H1 (cell line): Measurements from ENCODE around the gene SLC7A9. TPM values are rescaled to one million over a fixed set of nuclear protein-coding genes. Genes with fewer than 3 reads are reported as not detected.

Experiments used
- CTCF ChIA-PET: fragments of 300-600 bp; sonication (Branson Sonifier 250); formaldehyde crosslinking; loops from one replicate; lab custom pipeline; 2021; ENCODE audit not compliant: partially characterized antibody; lab: Charles Lee
- POLR2A ChIA-PET: fragments of 300-600 bp; sonication (Branson Sonifier 250); formaldehyde crosslinking; loops from one replicate; lab custom pipeline; 2021; ENCODE audit warnings: inconsistent platforms; ENCODE audit not compliant: partially characterized antibody; lab: Charles Lee
- DNase-seq, 2 experiments: peaks; one replicate each; pipeline versions ENCODE4 v3.0.0 to v3.0.0-alpha.2; 2010 to 2022; ENCODE audit warnings: low spot score in 2 of 2, low read depth in 1 of 2, mixed read lengths in 1 of 2
- FAIRE-seq: peaks from 2 replicates; lab custom pipeline; 2011; peaks lifted over from hg19 to GRCh38; lab: Jason Lieb, UNC
- H2AFZ ChIP-seq: 2 replicates; pipeline ENCODE4 v1.8.1; 2012; ENCODE audit warnings: low read length, inconsistent platforms
- H2AK5ac ChIP-seq: 2 replicates; pipeline ENCODE4 v1.6.1; 2013; ENCODE audit warnings: low read depth, low read length
- H2BK120ac ChIP-seq: replicated peaks from 2 replicates; pipeline ENCODE3; 2013; ENCODE audit warnings: low read depth, low read length, inconsistent platforms
- H2BK12ac ChIP-seq: 2 replicates; pipeline ENCODE4 v1.6.1; 2013; ENCODE audit warnings: low read depth, low read length
- H2BK15ac ChIP-seq: 2 replicates; pipeline ENCODE4 v1.6.1; 2013; ENCODE audit warnings: low read length
- H2BK20ac ChIP-seq: 2 replicates; pipeline ENCODE4 v1.6.1; 2013; ENCODE audit warnings: low read length
- H2BK5ac ChIP-seq: 2 replicates; pipeline ENCODE4 v1.6.1; 2013; ENCODE audit warnings: low read depth, low read length
- H3K14ac ChIP-seq: 2 replicates; pipeline ENCODE4 v1.6.1; 2013; ENCODE audit warnings: inconsistent platforms; ENCODE audit not compliant: insufficient read length
- H3K18ac ChIP-seq: 2 replicates; pipeline ENCODE4 v1.6.1; 2013; ENCODE audit warnings: low read length; ENCODE audit errors: extremely low read depth
- H3K23ac ChIP-seq: 2 replicates; pipeline ENCODE4 v1.6.1; 2013; ENCODE audit warnings: inconsistent platforms; ENCODE audit not compliant: insufficient read length
- H3K23me2 ChIP-seq: 2 replicates; pipeline ENCODE4 v1.6.1; 2013; ENCODE audit warnings: low read depth, low read length
- H3K27ac ChIP-seq: 2 replicates; pipeline ENCODE4 v1.6.1; 2011; ENCODE audit warnings: low read depth, low read length, inconsistent platforms
- H3K27me3 ChIP-seq, 4 experiments: replicated peaks in 1 of 4; 1 replicate in 1 of 4; 2 replicates in 3 of 4; pipeline versions ENCODE4 v1.6.1 to v1.8.1; 2011 to 2013; ENCODE audit warnings: low read length in 3 of 4, mild to moderate bottlenecking in 3 of 4, inconsistent platforms in 2 of 4, mixed read lengths in 2 of 4, moderate library complexity in 1 of 4; ENCODE audit not compliant: control insufficient read depth in 3 of 4, insufficient read depth in 3 of 4; ENCODE audit errors: extremely low read depth in 1 of 4
- H3K36me3 ChIP-seq, 4 experiments: 2 replicates each; pipeline versions ENCODE4 v1.6.1 to v1.8.1; 2011 to 2013; ENCODE audit warnings: mild to moderate bottlenecking in 4 of 4, low read length in 3 of 4, moderate library complexity in 2 of 4, control low read depth in 1 of 4, inconsistent platforms in 1 of 4; ENCODE audit not compliant: insufficient read depth in 4 of 4, control insufficient read depth in 2 of 4
- H3K4ac ChIP-seq: replicated peaks from 2 replicates; pipeline ENCODE3; 2013; ENCODE audit warnings: low read length, low read depth, mixed read lengths, inconsistent platforms; ENCODE audit not compliant: insufficient read length
- H3K4me1 ChIP-seq, 4 experiments: replicated peaks in 1 of 4; 1 replicate in 1 of 4; 2 replicates in 3 of 4; pipeline versions ENCODE4 v1.6.1 to v1.8.1; 2011 to 2013; ENCODE audit warnings: low read length in 3 of 4, inconsistent platforms in 2 of 4, mixed read lengths in 1 of 4; ENCODE audit not compliant: insufficient read depth in 4 of 4, control insufficient read depth in 3 of 4
- H3K4me2 ChIP-seq, 2 experiments: 2 replicates each; pipeline versions ENCODE4 v1.6.1 to v1.8.1; 2011 to 2013; ENCODE audit warnings: low read depth in 2 of 2, low read length in 2 of 2, control low read depth in 1 of 2, inconsistent platforms in 1 of 2, mild to moderate bottlenecking in 1 of 2; ENCODE audit not compliant: insufficient read depth in 1 of 2
- H3K4me3 ChIP-seq, 4 experiments: fragments of 200-600, 300-600 bp in 1 of 4; sonication (generic), shearing (Covaris generic), sonication (Bioruptor Twin) in 1 of 4; 2 replicates each; pipeline versions ENCODE4 v1.5.1 to v1.8.1; 2011 to 2016; ENCODE audit warnings: low read length in 4 of 4, low read depth in 3 of 4, control low read depth in 2 of 4, inconsistent platforms in 2 of 4, mild to moderate bottlenecking in 2 of 4, mixed read lengths in 1 of 4, moderate library complexity in 1 of 4; ENCODE audit not compliant: insufficient read depth in 2 of 4; ENCODE audit errors: extremely low read depth in 1 of 4
- H3K56ac ChIP-seq: replicated peaks from 2 replicates; pipeline ENCODE3; 2013; ENCODE audit warnings: low read depth, mild to moderate bottlenecking, mixed read lengths, low read length, inconsistent platforms; ENCODE audit not compliant: insufficient read length
- H3K79me1 ChIP-seq: 2 replicates; pipeline ENCODE4 v1.6.1; 2013; ENCODE audit warnings: low read depth, low read length, control low read depth
- H3K79me2 ChIP-seq, 2 experiments: 2 replicates each; pipeline versions ENCODE4 v1.6.1 to v1.8.1; 2012 to 2013; ENCODE audit warnings: low read length in 2 of 2, mild to moderate bottlenecking in 2 of 2, inconsistent platforms in 1 of 2; ENCODE audit not compliant: insufficient read depth in 2 of 2, control insufficient read depth in 1 of 2
- H3K9ac ChIP-seq, 4 experiments: replicated peaks in 1 of 4; 1 replicate in 1 of 4; 2 replicates in 3 of 4; pipeline versions ENCODE4 v1.6.1 to v1.8.1; 2011 to 2013; ENCODE audit warnings: low read depth in 3 of 4, low read length in 3 of 4, control low read depth in 2 of 4, mild to moderate bottlenecking in 2 of 4, moderate library complexity in 2 of 4, inconsistent platforms in 1 of 4; ENCODE audit errors: extremely low read depth in 1 of 4
- H3K9me3 ChIP-seq, 2 experiments: 2 replicates each; pipeline versions ENCODE4 v1.6.1 to v1.8.1; 2012 to 2013; ENCODE audit warnings: mild to moderate bottlenecking in 2 of 2, moderate library complexity in 2 of 2, control low read depth in 1 of 2, inconsistent platforms in 1 of 2, low read depth in 1 of 2, low read length in 1 of 2, mixed read lengths in 1 of 2; ENCODE audit not compliant: insufficient read depth in 2 of 2
- H4K20me1 ChIP-seq, 2 experiments: replicated peaks in 1 of 2; 2 replicates each; pipeline versions ENCODE3 to v1.8.1; 2011 to 2013; ENCODE audit warnings: inconsistent platforms in 2 of 2, low read length in 2 of 2, mild to moderate bottlenecking in 1 of 2; ENCODE audit not compliant: insufficient read depth in 2 of 2, control insufficient read depth in 1 of 2
- H4K5ac ChIP-seq: 2 replicates; pipeline ENCODE4 v1.6.1; 2013; ENCODE audit warnings: low read length, low read depth, mixed read lengths, inconsistent platforms; ENCODE audit not compliant: insufficient read length
- H4K8ac ChIP-seq: 2 replicates; pipeline ENCODE4 v1.8.0; 2013; ENCODE audit warnings: mild to moderate bottlenecking, moderate library complexity, low read length, inconsistent platforms; ENCODE audit not compliant: insufficient read depth; ENCODE audit errors: extremely low read depth
- H4K91ac ChIP-seq: replicated peaks from 2 replicates; pipeline ENCODE3; 2013; ENCODE audit warnings: low read length, mixed read lengths, inconsistent platforms; ENCODE audit not compliant: insufficient read length
- EZH2 ChIP-seq: fragments of 200-600 bp; sonication (generic); IDR thresholded peaks from 2 replicates; pipeline ENCODE4 v1.7.1; 2012; ENCODE audit warnings: low read depth, mild to moderate bottlenecking, moderate library complexity, low read length, inconsistent platforms; ENCODE audit not compliant: severe bottlenecking
- SRF ChIP-seq: IDR thresholded peaks from 2 replicates; pipeline ENCODE4 v1.6.1; 2011; ENCODE audit warnings: mild to moderate bottlenecking, low read depth, low read length, moderate library complexity
- WGBS, 2 experiments: shearing (Covaris generic) in 1 of 2; methylation state at CpG; one replicate each; pipeline versions ENCODE4 v1.1.6 to v1.1.7; 2013 to 2015; ENCODE audit warnings: low lambda C conversion rate in 2 of 2, mixed read lengths in 2 of 2, inconsistent platforms in 1 of 2, low coverage in 1 of 2, missing lambda C conversion rate in 1 of 2; ENCODE audit not compliant: insufficient replicate concordance in 2 of 2, insufficient coverage in 1 of 2, insufficient read length in 1 of 2; ENCODE audit errors: extremely low coverage in 1 of 2, missing lambda C conversion rate in 1 of 2; 5-methylcytosine and 5-hydroxymethylcytosine counted together
- polyA plus RNA-seq, 7 experiments: library from polyadenylated mRNA; depleted of rRNA in 3 of 7; stranded (reverse) in 5 of 7; unstranded in 2 of 7; fragments of >200 nt in 5 of 7; fragments of 200-250 nt in 2 of 7; gene quantifications; 1 replicate in 5 of 7; 2 replicates in 1 of 7; 4 replicates in 1 of 7; pipeline versions ENCODE4 v1.2.1 to v1.2.3, GENCODE V29; 2011 to 2013; ENCODE audit warnings: missing spikeins in 2 of 7, mixed read lengths in 2 of 7
- total RNA-seq: library from RNA; stranded (reverse); fragmentation: NEBNext Ultra II Directional; extraction: Animal tissue kit (Norgen Biotek cat#: 25700); gene quantifications from 2 replicates; pipeline ENCODE4 v1.2.1, GENCODE V29; 2021

SLC7A9 gene
- total and polyA plus RNA-seq, 2 of the 8 experiments (the other 6 are each of a cell fraction or from before 2014, with no cell fraction given) = 0.15 TPM; not detected in 1

- Histone ChIP-seq H3K14ac (no peak overlapping the region), H3K4me3 (no peak overlapping the region), H2BK12ac (no peak overlapping the region), H3K79me1 (no peaks in the 10 kb centered on the region), H3K4ac (no peak overlapping the region), H3K4me1 (peaks cover 0 to 4% (median 1%) of the 10 kb centered on the region in 4 experiments; a peak in 4 of 7 replicates), H3K9me3 (no peaks in the 10 kb centered on the region), H2BK15ac (no peak overlapping the region), H4K91ac (no peak overlapping the region), H4K20me1 (no peaks in the 10 kb centered on the region), H3K27ac (no peak overlapping the region), H3K9ac (no peak overlapping the region), H3K4me2 (no peak overlapping the region), H3K23ac (no peak overlapping the region), H3K18ac (no peak overlapping the region), H2BK5ac (no peak overlapping the region), H3K56ac (no peak overlapping the region), H3K27me3 (no peaks in the 10 kb centered on the region), H3K23me2 (no peaks in the 10 kb centered on the region), H2BK120ac (no peak overlapping the region), H2BK20ac (no peak overlapping the region), H2AFZ (no peak overlapping the region), H4K5ac (no peak overlapping the region), H4K8ac (no peak overlapping the region)
- WGBS, 2 experiments = 87% methylated on average over 6 of the region's 6 CpGs; no CpG with 5 or more reads in 1 of the 2 experiments
- FAIRE-seq = no peak
- no peak for DNase-seq
- POLR2A ChIA-PET = no interaction called here
- TF ChIP-seq SRF (no peak), EZH2 (no peak)
- TF ChIP-seq, all 59 proteins: peak for 0
- H2AK5ac ChIP-seq = no peak overlapping the region
- no peaks in the 10 kb centered on the region for H3K79me2 ChIP-seq
- CTCF ChIA-PET = interaction anchor here (1.5 kb wide), 1 partner anchor 10 kb away, joined by 6 read pairs; no protein-coding TSS in a partner anchor
- H3K36me3 ChIP-seq = no peaks in the 10 kb centered on the region
Measured at GRCh38 chr19:32865326-32865725, 4.2 kb downstream of the SLC7A9 start.
